NCI-H187 treated with DMSO at 0.1 percent for 48 hours (cell line): ENCODE measurements around the gene GRIK4.
"Not testable (repeated sequence)": the region's sequence is repeated elsewhere in the genome, so short reads cannot be mapped to it uniquely, and the experiment has no call there.

Source experiments
- DNase-seq: peaks from one replicate; lab custom pipeline; 2025; lab: John Stamatoyannopoulos, UW

The GRIK4 gene

GRCh38 chr11:120511116-120511819 is at the start of gene GRIK4:
Gene GRIK4 (plus strand): TSS chr11:120511748. CDS start chr11:120660319, 148,571 bp downstream.
- DNase-seq, result peak; percentile 16

GRCh38 chr11:120462825-120463224 is 48.7 kb upstream of the GRIK4 start:
- no peak for DNase-seq

- no peak for DNase-seq
Measured at GRCh38 chr11:120465921-120466534, 45.5 kb upstream of the GRIK4 start.

GRCh38 chr11:120467627-120468026 is 43.9 kb upstream of the GRIK4 start:
- DNase-seq, result no peak

- no peak for DNase-seq
Measured at GRCh38 chr11:120471131-120471530, 40.4 kb upstream of the GRIK4 start.

GRCh38 chr11:120471994-120472393 is 39.6 kb upstream of the GRIK4 start:
- no peak for DNase-seq

GRCh38 chr11:120473503-120473902 is 38.0 kb upstream of the GRIK4 start:
- no peak for DNase-seq

GRCh38 chr11:120482149-120482548 is 29.4 kb upstream of the GRIK4 start:
- no peak for DNase-seq

- DNase-seq, result no peak
Measured at GRCh38 chr11:120484722-120485121, 26.8 kb upstream of the GRIK4 start.

- DNase-seq, result no peak
Measured at GRCh38 chr11:120486138-120486537, 25.4 kb upstream of the GRIK4 start.

- DNase-seq, result no peak
Measured at GRCh38 chr11:120489799-120490198, 21.7 kb upstream of the GRIK4 start.

- no peak for DNase-seq
Measured at GRCh38 chr11:120492486-120492885, 19.1 kb upstream of the GRIK4 start.

GRCh38 chr11:120494595-120494994 is 17.0 kb upstream of the GRIK4 start:
- DNase-seq, result no peak

GRCh38 chr11:120499088-120499487 is 12.5 kb upstream of the GRIK4 start:
- DNase-seq, result no peak

- no peak for DNase-seq
Measured at GRCh38 chr11:120499859-120500258, 11.7 kb upstream of the GRIK4 start.

- no peak for DNase-seq
Measured at GRCh38 chr11:120500414-120501071, 11.0 kb upstream of the GRIK4 start.

GRCh38 chr11:120501440-120501839 is 10.1 kb upstream of the GRIK4 start:
- no peak for DNase-seq

GRCh38 chr11:120501976-120502755 is 9.4 kb upstream of the GRIK4 start:
- DNase-seq, result no peak

- not testable (repeated sequence) for DNase-seq
Measured at GRCh38 chr11:120503529-120503928, 8.0 kb upstream of the GRIK4 start.

- DNase-seq, result no peak
Measured at GRCh38 chr11:120505801-120506425, 5.6 kb upstream of the GRIK4 start.

GRCh38 chr11:120509346-120510053 is 2.0 kb upstream of the GRIK4 start:
- DNase-seq, result no peak
